Measurements from ENCODE around the gene PSMD14.

DNA sequence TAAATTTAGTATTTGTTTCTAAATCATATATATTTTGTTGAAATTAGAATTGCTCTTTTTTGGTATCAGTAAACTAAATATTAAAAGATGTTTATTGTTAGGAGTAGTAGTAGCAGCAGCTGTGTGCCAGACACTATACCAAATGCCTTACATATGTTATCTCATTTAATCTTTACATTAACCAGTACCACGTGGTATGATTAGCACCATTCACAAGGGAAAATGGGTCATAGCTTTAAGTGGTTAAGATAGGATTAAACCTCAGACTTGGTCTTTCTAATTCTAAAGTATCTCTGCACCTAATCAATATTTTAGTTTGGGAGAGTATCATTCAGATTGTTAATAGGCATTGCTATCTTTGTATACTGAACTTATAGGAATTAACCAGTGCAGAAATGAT, 29.0 kb downstream of the PSMD14 start:
- TF ChIP-seq YY1 (IDR thresholded peaks at IDR 0.05; ENCODE audit: insufficient read depth, insufficient read length) (no peak), ZNF274 (IDR thresholded peaks at IDR 0.05; ENCODE audit: low read depth, low read length) (no peak), SUZ12 (IDR thresholded peaks at IDR 0.05; ENCODE audit: extremely low read depth, insufficient read depth, insufficient read length) (no peak)

Measured in NT2/D1 (cell line).